ENCODE data around the gene PIAS1.

GRCh38 chr15:68129072-68129471, 75.0 kb downstream of the PIAS1 start:
- no peak for TF ChIP-seq CTCF (IDR thresholded peaks at IDR 0.05)
- no peak for TF ChIP-seq EZH2 (IDR thresholded peaks at IDR 0.05; ENCODE audit: borderline replicate concordance, insufficient read depth, low read depth, low read length, poor library complexity, severe bottlenecking)
